ENCODE data around the gene TARDBP. TPM values are rescaled to one million over a fixed set of nuclear protein-coding genes. Genes with fewer than 3 reads are reported as not detected.
"Not testable (repeated sequence)": the region's sequence is repeated elsewhere in the genome, so short reads cannot be mapped to it uniquely, and the experiment has no call there.

Gene TARDBP
- polyA plus RNA-seq, 3 donors, result 289 to 315 (median 313) TPM

DNA sequence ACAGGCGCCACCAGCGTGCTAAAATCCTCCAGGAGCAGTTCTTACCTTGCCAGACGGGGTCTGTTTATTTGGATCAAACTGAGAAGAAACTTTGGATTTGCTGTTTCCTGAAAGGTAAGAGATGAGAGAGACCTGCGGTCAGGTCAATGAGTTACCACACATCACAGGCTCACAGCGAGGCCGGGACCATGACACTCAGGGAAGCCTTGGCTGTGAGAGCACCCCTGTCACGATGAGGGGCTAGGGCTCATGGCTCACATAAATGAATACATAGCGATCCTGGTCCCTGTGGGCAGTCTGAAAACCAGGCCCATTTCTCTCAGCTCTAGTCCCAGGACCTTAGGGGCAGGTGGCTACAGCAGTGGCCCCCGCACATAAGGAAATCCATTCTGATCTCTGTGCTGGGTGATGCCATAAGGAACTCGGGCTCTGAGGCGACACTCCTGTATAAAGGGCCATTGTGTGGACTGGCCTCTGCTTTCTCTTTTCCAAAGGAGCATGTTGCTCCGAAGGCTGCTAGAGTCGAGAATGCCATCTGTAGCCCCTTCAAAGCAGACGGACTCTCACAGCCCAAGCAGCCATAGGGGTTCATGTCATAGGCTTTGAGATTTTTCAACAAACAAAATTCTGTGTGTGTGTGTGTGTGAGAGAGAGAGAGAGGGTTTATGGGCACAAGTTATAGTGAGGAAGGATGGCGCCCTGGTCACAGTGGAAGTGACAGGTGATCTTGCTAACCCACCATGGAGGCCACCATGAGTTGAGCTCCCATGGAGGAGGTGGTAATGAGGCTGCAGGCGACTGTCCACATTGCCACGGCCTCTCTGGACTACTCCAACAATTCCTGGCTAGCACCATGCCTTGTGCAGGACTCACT lies 56.4 kb downstream of the TARDBP start:
- no peak for DNase-seq (ENCODE audit: extremely low read depth in 1 of 11, low read depth in 9 of 11, low spot score in 4 of 11)

DNA sequence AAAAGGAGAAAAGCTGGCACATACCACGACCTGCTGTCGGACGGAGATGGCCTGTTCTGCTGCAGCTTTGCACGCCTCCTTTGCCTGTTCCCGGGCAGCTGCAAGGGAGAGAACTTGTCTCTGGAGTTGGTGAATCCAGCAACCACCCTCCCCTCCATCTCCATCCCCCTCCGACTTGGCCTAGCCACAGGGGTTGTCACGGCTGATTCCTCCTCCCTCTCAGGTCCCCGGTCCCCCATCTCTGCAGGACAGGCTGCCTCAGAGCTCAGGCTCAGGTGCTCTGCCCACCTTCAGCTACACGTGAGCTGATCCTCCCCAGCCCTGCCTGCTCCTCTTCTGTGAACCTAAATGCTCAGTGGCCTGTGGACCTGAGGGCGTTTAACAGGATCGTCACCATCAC lies 58.4 kb downstream of the TARDBP start:
- no peak for DNase-seq (ENCODE audit: extremely low read depth in 1 of 11, low read depth in 9 of 11, low spot score in 4 of 11)

DNA sequence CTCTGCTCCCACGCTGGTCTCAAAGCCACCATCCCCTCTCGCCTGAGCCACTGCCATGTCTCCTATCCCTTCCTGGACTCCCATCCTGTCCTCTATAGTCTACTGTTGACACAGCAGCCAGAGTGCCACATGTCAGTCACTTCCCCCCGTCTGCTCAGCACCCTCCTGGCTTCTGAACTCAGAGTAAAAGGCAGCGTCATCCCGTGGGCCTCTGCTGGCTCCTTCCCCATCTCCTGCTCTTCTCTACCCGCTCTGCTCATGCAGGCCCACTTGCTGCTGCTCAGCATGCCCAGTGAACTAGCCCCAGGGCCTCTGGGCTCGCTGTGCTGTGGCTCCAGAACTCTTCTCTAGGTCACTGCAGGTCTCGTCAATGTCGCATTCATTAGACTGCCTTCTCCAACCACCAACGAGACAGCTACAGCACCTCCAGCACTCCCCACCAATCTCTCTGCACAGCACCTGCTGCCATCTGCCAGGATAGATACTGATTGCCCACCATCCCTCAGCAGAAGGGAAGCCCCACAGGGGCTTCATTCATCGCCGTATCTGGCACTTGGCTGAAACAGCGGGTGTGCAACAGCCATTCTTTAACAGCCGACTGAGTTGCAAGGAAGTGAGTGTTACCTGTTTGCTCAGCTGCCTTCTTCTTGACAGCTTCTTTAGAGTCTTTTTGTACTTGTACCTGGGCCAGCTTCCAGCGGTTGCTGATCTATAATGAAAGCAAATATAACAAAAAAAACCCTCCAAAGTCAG lies 59.2 kb downstream of the TARDBP start:
- no peak for DNase-seq (ENCODE audit: extremely low read depth in 1 of 11, low read depth in 9 of 11, low spot score in 4 of 11)

GRCh38 chr1:11072216-11072917 lies 59.9 kb downstream of the TARDBP start:
- DNase-seq (ENCODE audit: extremely low read depth in 1 of 11, low read depth in 9 of 11, low spot score in 4 of 11), result no peak

DNA sequence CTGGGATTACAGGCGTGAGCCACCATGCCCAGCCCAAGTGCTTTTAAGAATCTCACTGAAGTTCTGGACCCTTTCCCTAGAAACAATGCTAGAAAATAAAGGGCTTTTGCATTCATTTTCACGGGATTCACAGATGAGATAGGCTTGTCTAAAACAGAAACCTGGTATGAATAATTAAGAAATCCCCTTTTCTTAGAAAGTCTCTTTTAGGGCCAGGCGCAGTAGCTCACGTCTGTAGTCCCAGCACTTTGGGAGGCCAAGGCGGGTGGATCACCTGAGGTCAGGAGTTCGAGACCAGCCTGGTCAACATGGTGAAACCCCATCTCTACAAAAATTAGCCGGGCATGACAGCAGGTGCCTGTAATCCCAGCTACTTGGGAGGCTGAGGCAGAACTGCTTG lies 60.9 kb downstream of the TARDBP start:
- DNase-seq (ENCODE audit: extremely low read depth in 1 of 11, low read depth in 9 of 11, low spot score in 4 of 11), result not testable (repeated sequence)

Other genes starting within 250 kb of the TARDBP start
- 10 to 100 TPM; 15.7 to 28.3 (median 18.4) TPM for gene CASZ1, start 216.0 kb upstream of the TARDBP start, polyA plus RNA-seq (ENCODE audit: insufficient read length in 3 of 3)
- gene MASP2, start 34.6 kb downstream of the TARDBP start, polyA plus RNA-seq (ENCODE audit: insufficient read length in 3 of 3), result 1 to 10 TPM; 4.6 to 9.6 (median 5.8) TPM
- 10 to 100 TPM; 38.0 to 54.0 (median 47.3) TPM for gene SRM, start 47.4 kb downstream of the TARDBP start, polyA plus RNA-seq (ENCODE audit: insufficient read length in 3 of 3)
- gene EXOSC10, start 87.2 kb downstream of the TARDBP start, polyA plus RNA-seq (ENCODE audit: insufficient read length in 3 of 3), result 100 to 1,000 TPM in 1 of 3 donors, 10 to 100 TPM in 2; 79.6 to 103 (median 92.1) TPM
- gene ANGPTL7, start 176.7 kb downstream of the TARDBP start, polyA plus RNA-seq (ENCODE audit: insufficient read length in 3 of 3), result under 1 TPM in 1 of 3 donors, not detected in 2; 0.11 TPM
- 10 to 100 TPM; 42.4 to 45.0 (median 44.1) TPM for gene MTOR, start 249.9 kb downstream of the TARDBP start, polyA plus RNA-seq (ENCODE audit: insufficient read length in 3 of 3)

Measured in renal cortex interstitium (tissue), 11 donors.